Middle frontal gyrus (tissue), 1 donor: ENCODE results near the gene CDC14B.

Experiments used
- DNase-seq: peaks from one replicate; pipeline ENCODE4 v3.0.0-alpha.2; 2015; ENCODE audit warnings: low spot score; ENCODE audit errors: extremely low spot score

Gene CDC14B

GRCh38 chr9:96486386-96487028 lies 133.1 kb downstream of the CDC14B start:
- no peak for DNase-seq

- no peak for DNase-seq
Measured at GRCh38 chr9:96485280-96485679, 134.4 kb downstream of the CDC14B start.

GRCh38 chr9:96484521-96484931 lies 135.1 kb downstream of the CDC14B start:
- DNase-seq = no peak

- no peak for DNase-seq
Measured at GRCh38 chr9:96483733-96484390, 135.8 kb downstream of the CDC14B start.

GRCh38 chr9:96483197-96483596 lies 136.4 kb downstream of the CDC14B start:
- DNase-seq = no peak

GRCh38 chr9:96482476-96482875 lies 137.2 kb downstream of the CDC14B start:
- DNase-seq = no peak

- no peak for DNase-seq
Measured at GRCh38 chr9:96480736-96481135, 138.9 kb downstream of the CDC14B start.

- no peak for DNase-seq
Measured at GRCh38 chr9:96478829-96479371, 140.7 kb downstream of the CDC14B start.

- no peak for DNase-seq
Measured at GRCh38 chr9:96476591-96476990, 143.1 kb downstream of the CDC14B start.

GRCh38 chr9:96476013-96476412 lies 143.6 kb downstream of the CDC14B start:
- DNase-seq = no peak

GRCh38 chr9:96467784-96468183 lies 151.9 kb downstream of the CDC14B start:
- DNase-seq = no peak

GRCh38 chr9:96464426-96464825 lies 155.2 kb downstream of the CDC14B start:
- no peak for DNase-seq

GRCh38 chr9:96462541-96462940 lies 157.1 kb downstream of the CDC14B start:
- no peak for DNase-seq

GRCh38 chr9:96461336-96461735 lies 158.3 kb downstream of the CDC14B start:
- no peak for DNase-seq

- no peak for DNase-seq
Measured at GRCh38 chr9:96460882-96461281, 158.8 kb downstream of the CDC14B start.

GRCh38 chr9:96460470-96460869 lies 159.2 kb downstream of the CDC14B start:
- no peak for DNase-seq

- no peak for DNase-seq
Measured at GRCh38 chr9:96459268-96460007, 160.2 kb downstream of the CDC14B start.

GRCh38 chr9:96458226-96458625 lies 161.4 kb downstream of the CDC14B start:
- DNase-seq = no peak

- DNase-seq = no peak
Measured at GRCh38 chr9:96457266-96457665, 162.4 kb downstream of the CDC14B start.

- peak; percentile 63 for DNase-seq
Measured at GRCh38 chr9:96453625-96454024, 166.0 kb downstream of the CDC14B start.

- no peak for DNase-seq
Measured at GRCh38 chr9:96450613-96451528, 168.8 kb downstream of the CDC14B start.
